ENCODE data around the gene ZNF253.
"Not testable (repeated sequence)": the region's sequence is repeated elsewhere in the genome, so short reads cannot be mapped to it uniquely, and the experiment has no call there.

ZNF253 gene

GRCh38 chr19:19865750-19866610 is at the start of gene ZNF253:
ZNF253 (plus strand) TSS chr19:19865882; CDS start chr19:19865997, 115 bp downstream.
- in situ Hi-C loops (cut with HindIII; ENCODE audit: low sequenced_read_pairs) = no loop called here

- in situ Hi-C loops (cut with HindIII; ENCODE audit: low sequenced_read_pairs) = no loop called here
These were observed 49.0 kb upstream of the ZNF253 start for GRCh38 chr19:19816679-19817078.

DNA sequence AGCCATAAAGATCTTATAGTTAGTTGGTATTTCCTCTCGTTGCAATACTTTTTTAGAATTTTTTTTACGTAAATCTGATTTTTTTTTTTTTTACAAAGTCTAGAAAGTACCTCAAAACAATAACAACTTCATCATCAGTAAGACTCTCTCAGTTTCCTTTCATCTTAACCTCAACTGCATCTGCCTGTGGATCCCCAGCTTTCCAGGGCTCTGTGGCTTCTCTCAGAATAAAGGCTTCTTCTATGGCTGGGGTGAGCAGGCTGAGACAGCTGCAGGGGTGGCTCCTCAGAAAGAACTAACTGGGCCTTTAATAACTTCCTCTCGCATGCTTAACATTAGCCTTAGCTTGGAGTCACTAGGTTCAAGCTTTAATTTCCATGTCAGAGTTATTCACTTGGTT is 48.3 kb upstream of the ZNF253 start:
- in situ Hi-C loops (cut with HindIII; ENCODE audit: low sequenced_read_pairs) = no loop called here

- in situ Hi-C loops (cut with HindIII; ENCODE audit: low sequenced_read_pairs) = no loop called here
These were observed 44.8 kb upstream of the ZNF253 start for GRCh38 chr19:19820774-19821320.

GRCh38 chr19:19821366-19821951 is 44.2 kb upstream of the ZNF253 start, which contains the start of gene ZNF506:
ZNF506 (minus strand) TSS chr19:19821750; CDS start chr19:19821603, 147 bp downstream.
- in situ Hi-C loops (cut with HindIII; ENCODE audit: low sequenced_read_pairs) = no loop called here

GRCh38 chr19:19821976-19822375 is 43.7 kb upstream of the ZNF253 start:
- in situ Hi-C loops (cut with HindIII; ENCODE audit: low sequenced_read_pairs) = not testable (repeated sequence)

- in situ Hi-C loops (cut with HindIII; ENCODE audit: low sequenced_read_pairs) = no loop called here
These were observed 41.8 kb upstream of the ZNF253 start for GRCh38 chr19:19823916-19824315.

DNA sequence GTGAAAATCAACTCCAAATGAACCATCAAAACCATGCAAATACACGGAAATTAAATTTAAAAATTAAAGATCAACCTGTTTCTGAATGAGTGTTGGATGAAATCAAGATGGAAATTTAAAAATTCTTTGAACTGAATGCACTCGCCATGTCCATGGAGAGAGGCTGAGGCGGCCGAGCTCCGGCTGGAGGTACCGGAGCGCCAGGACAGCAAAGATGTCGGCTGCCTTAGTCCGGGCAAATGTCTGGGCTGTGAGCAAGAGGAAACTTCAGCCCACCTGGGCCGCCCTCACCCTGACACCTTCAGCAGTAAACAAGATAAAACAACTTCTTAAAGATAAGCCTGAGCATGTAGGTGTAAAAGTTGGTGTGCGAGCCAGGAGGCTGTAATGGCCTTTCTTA is 38.8 kb upstream of the ZNF253 start:
- in situ Hi-C loops (cut with HindIII; ENCODE audit: low sequenced_read_pairs) = no loop called here

DNA sequence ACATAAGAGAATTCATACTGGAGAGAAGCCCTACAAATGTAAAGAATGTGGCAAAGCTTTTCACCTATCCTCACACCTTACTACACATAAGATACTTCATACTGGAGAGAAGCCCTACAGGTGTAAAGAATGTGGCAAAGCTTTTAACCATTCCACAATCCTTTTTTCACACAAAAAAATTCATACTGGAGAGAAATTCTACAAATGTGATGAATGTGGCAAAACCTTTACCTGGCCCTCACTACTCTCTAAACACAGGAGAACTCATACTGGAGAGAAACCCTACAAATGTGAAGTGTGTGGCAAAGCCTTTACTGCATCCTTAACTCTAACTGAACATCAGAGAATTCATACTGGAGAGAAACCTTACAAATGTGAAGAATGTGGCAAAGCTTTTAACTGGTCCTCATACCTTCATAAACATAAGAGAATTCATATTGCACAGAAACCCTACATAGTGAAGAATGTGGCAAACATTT is 30.1 kb upstream of the ZNF253 start:
- in situ Hi-C loops (cut with HindIII; ENCODE audit: low sequenced_read_pairs) = no loop called here

- in situ Hi-C loops (cut with HindIII; ENCODE audit: low sequenced_read_pairs) = no loop called here
These were observed 17.9 kb upstream of the ZNF253 start for GRCh38 chr19:19847781-19848180.

GRCh38 chr19:19849056-19849455 is 16.6 kb upstream of the ZNF253 start:
- in situ Hi-C loops (cut with HindIII; ENCODE audit: low sequenced_read_pairs) = no loop called here

GRCh38 chr19:19851740-19852139 is 13.9 kb upstream of the ZNF253 start:
- in situ Hi-C loops (cut with HindIII; ENCODE audit: low sequenced_read_pairs) = not testable (repeated sequence)

- in situ Hi-C loops (cut with HindIII; ENCODE audit: low sequenced_read_pairs) = no loop called here
These were observed 6.9 kb upstream of the ZNF253 start for GRCh38 chr19:19858751-19859150.

DNA sequence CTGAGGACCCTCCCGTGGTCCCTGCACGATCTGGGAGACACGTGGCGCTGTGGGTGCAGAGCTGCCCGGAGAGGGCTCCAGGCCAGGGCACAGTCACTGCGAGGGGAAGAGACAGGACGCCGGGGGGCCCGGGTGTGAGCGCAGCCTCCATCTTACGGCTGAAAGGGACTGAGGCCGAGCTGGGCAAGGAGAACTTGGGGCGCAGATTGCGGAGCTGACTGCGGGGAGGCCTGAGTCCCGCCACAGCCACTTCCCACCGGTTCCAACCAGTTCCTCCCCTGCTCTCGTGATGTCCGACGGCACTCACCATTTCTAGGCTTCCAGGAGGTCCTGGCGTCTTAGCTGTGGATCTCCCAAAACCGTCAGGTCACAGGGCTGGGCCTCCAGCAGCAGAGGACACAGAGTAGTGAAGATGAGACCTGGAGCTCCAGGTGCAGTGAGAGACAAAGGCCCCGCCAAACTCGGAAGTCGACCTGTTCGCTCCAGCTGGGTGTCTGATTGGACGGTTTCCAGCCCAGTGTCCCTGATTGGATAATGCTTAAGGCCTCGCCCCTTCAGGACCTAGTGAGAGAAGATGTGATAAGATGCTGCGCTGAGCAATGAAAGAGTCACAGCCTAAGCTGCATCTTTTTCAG is 4.8 kb upstream of the ZNF253 start:
- in situ Hi-C loops (cut with HindIII; ENCODE audit: low sequenced_read_pairs) = no loop called here

DNA sequence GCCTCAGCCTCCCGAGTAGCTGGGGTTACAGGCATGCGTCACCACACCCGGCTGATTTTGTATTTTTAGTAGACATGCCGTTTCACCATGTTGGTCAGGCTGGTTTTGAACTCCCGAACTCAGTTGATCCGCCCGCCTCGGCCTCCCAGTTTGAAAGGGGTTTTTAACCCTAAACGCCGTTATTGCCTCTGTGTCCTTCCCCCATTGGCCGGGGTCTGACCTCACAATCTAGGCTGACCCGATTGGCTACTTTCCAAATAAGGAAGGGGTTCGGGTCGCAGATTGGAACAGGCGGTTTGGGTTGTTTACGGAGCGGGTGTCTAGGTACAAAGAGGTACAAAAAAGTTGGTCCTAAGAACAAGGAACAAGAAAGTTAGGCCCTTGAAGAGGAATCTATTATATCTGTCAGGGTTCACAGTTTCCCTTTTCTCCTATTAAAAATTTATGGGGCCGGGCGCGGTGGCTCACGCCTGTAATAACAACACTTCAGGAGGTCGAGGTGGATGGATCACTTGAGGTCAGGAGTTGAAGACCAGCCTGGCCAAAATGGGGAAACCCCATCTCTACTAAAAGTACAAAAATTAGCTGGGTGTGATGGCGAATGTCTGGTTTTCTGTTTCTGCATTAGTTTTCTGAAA is 1.0 kb downstream of the ZNF253 start:
- in situ Hi-C loops (cut with HindIII; ENCODE audit: low sequenced_read_pairs) = no loop called here

DNA sequence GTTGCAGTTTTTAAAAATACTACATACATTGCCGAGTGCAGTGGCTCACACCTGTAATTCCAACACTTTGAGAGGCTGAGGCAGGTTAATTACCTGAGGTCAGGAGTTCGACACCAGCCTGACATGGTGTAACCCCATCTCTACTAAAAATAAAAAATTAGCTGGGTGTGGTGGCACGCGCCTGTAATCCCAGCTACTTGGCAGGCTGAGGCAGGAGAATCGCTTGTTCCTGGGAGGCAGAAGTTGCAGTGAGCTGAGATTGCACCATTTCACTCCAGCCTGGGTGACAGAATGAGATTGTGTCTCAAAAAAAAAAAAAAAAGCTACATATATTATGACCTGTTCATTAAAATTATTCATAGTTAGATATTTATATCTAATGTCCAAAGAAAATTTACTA is 4.4 kb downstream of the ZNF253 start:
- in situ Hi-C loops (cut with HindIII; ENCODE audit: low sequenced_read_pairs) = not testable (repeated sequence)

- in situ Hi-C loops (cut with HindIII; ENCODE audit: low sequenced_read_pairs) = no loop called here
These were observed 6.2 kb downstream of the ZNF253 start for GRCh38 chr19:19871932-19872331.

- in situ Hi-C loops (cut with HindIII; ENCODE audit: low sequenced_read_pairs) = no loop called here
These were observed 7.7 kb downstream of the ZNF253 start for GRCh38 chr19:19873381-19873780.

DNA sequence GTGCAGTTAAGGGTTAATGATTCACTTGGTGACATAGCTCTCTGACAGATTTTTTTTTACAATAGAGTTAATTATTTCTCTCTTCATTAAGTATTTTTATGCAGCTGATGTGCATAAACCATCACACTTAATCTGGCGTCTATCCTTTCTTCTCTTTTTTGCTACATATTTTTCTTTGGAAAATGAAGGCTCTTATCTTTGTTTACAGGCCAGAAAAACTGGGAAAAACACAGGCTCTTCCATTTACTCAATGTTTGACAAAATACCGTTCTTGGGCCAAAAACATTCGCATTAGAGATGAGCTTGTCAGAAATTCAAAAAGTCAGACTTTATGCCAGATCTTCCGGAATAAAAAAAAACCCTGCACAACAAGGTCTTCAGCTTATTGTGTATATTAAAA is 12.0 kb downstream of the ZNF253 start:
- in situ Hi-C loops (cut with HindIII; ENCODE audit: low sequenced_read_pairs) = no loop called here

- in situ Hi-C loops (cut with HindIII; ENCODE audit: low sequenced_read_pairs) = no loop called here
These were observed 18.9 kb downstream of the ZNF253 start for GRCh38 chr19:19884583-19884982.
